NCI-H187 treated with DMSO at 0.1 percent for 48 hours (cell line): ENCODE data around the gene BRSK2.

Source experiments
- DNase-seq: peaks from one replicate; lab custom pipeline; 2025; lab: John Stamatoyannopoulos, UW

BRSK2 gene

DNA sequence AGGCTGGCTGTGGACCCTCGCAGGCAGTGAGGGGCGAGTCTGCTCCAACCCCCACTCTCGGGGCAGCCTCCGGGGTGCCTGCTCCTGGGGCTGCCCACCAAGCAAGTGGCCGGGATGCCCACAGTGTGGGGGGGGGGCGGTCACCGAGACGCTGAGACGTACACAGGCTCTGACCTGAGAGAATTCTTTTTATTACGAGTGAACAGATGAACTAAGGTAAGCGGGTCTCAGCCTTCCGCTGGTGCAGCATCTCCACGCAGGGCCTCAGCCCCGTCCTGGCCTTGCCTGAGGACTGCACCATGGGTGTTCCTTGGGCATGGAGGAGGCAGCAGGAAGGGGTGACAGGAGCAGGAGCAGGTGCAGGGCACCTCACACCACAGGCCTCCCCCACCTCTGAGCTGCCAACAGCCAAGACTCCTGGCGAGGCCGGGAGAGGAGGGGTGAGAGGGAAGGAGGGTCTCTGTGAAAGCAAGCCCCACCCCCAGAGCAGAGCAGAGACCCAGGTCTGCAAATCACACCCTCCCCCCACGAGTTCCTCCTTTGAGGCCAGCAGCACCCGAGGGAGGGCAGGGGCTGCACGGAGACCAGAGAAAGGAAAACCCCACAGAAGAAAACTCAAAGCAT, 79.7 kb downstream of the BRSK2 start:
- DNase-seq, result no peak

DNA sequence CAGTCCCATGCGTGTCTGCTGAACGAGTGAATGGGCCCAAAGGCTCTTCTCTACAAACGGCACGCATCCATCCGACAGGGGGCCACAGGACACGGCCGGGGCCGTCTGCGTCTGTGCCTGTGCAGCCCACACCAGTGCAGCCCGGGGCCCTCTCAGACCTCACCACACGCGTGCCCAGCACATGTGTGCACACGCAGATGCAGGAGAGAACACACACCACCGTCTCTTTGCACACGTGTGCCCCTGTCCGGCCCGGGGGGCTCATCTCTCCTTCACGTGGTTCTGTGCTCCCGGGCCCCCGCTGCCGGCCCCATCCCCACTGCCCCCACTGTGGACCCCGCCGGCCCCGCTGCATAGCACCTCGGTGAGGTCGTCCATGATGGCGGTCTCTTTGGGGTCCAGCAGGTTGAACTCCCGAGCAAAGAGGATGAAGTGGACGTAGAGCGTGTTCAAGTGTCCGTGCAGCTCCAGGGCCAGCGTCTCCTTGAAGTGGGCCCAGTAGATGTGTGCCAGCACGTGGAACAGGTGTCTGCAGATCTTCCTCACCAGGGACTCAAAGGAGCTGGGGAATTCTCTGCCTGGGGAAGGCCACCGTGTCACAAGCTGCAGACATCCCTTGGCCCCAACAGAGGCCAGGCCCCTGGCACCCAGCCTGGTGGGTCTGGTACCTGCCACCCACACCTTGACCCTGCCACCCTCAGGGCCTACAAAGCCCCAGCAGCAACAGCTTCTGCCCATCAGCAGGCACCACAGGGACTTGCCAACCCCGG, 80.4 kb downstream of the BRSK2 start:
- DNase-seq, result no peak

DNA sequence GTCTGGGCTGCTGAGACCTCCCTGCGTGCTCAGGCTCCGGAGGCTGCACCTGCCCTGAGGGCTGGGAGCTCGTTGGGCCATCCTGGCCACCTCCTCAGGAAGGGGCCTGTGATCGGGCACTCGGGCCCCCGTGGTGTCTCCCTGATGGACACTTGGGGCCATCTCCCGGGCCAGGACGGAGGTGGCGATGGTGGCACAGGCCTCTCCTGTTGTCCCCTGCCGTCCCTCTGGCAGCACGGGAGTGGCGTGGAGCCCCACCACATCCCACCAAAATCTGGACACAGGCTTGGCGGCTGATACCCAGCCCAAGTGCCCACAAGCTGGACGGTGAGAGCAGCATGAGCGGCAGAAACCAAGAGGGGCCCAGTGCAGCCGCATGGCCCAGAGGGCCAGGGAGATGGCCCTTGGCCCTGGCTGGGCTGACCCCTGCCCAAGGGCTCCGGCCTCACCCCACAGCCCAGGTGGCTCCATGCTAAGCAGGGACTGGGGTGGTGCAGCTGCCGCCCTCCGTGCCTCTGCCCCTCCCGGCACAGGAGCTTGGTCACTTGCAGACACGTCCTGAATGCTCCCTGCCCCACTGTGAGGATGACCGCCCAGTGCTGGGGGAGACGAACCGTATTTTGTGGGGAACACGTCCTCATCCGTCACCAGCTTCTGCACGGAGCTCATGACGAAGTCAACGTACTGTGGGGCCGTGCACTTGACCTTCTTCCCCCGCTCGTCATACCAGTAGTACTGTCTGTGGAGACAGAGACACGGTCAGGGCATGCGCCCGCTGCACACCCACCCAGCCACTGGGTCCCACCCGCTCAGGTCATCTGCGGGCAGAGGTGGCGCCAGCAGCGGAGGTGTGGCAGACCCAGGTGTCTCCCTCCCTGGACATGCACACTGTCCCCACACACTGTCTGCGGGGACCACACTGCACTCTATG, 81.2 kb downstream of the BRSK2 start:
- no peak for DNase-seq

DNA sequence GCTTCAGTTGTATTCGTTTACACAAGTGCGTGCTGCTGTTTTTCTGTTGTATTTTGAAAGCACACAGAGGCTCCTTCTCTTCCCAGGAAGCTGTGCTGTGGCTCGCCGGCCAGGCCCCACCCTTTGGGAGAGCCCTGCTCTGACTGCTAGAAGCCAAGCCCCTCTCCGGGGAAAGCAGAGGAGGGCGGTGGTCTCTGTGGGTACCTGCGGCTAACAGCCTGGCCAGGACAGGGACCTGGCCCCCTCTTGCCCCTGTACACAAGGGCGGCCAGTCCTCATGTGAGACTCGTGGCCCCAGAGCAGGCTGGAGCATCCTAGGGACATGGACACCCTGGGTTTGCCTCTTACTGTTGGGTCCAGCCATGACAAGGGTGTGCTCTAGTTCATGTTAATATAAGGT, 82.0 kb downstream of the BRSK2 start:
- no peak for DNase-seq

DNA sequence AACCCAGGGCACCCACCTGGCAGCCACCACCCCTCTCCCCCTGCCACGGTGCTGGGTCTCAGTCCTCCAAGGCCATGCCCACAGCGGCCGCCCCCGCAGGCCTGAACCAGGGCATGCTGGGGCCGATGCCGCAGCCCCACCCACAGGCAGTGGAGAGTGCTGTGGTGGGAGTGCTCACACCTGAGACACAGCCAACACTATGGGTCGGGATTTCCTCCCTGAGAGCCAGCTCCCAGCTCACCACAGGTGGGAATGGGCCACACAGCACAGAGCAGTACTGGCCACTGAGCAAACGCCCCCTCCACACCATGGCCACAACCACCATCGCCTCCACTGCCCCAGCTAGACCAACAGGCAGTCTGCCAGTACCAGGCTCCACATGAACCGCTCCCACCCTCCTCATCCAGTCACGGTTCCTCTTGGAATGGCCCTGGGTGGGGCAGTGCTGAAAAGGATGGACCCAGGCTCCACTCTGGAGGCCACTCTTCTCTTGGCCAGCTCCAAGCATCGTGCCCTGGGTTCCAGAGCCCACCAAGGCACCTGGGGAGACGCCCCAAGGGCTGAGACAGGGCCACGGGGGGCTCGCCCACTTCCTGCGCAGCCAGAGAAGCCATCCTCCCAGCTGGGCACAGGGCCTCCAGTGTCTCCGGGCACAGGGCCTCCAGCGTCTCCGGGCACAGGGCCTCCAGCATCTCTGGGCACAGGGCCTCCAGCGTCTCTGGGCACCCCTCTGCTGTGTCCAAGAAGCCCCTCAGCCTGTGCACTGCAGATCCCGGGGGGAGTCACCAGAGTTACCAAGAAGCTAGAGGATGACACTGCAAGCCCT, 82.7 kb downstream of the BRSK2 start:
- DNase-seq, result no peak

DNA sequence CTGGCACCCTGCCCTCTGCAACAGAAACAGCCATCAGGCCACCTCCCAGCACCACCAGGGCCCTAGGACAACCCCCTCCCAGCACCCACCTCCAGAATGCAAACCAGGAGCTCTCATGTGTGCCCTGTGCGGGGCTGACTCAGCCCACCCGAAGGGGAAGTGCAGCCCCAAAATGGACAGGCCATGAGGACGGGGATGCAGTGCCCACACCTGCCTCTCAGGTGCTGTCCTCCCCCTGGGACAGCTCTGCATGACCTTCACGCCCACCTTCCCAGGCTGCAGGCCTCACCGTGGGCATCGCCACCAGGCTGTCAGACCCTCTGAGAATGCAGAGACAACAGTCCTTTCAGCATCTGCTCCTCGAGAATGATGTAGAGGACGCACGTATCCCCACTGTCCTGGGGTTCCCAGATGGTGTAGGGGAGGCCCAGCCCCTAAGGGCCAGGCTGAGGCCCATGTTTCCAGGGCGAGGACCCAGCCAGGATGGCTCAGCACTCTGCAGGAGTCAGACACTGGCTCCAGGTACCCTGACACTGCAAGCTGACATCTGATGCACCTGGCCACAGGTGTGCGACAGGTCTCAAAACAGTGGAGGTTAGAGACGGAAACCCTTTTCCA, 83.4 kb downstream of the BRSK2 start:
- DNase-seq, result no peak

DNA sequence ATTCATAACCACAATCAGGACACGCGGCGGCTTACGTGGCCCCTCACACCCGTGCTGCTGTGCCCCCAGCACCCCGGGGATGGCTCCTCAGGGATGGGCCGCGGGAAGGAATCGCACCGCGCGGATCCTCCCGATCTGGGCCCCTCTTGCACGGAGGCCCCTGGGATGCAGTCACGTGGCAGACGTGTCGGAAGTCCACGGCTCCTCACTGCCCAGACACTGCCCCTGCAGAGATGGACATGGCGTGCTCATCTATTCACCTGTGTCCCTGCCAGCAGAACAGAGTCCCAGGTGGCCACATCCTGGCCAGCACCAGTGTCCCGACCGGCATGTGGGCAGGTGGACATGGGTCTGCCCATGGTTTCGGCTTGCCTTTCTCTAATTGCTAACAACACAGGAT, 84.1 kb downstream of the BRSK2 start:
- no peak for DNase-seq

DNA sequence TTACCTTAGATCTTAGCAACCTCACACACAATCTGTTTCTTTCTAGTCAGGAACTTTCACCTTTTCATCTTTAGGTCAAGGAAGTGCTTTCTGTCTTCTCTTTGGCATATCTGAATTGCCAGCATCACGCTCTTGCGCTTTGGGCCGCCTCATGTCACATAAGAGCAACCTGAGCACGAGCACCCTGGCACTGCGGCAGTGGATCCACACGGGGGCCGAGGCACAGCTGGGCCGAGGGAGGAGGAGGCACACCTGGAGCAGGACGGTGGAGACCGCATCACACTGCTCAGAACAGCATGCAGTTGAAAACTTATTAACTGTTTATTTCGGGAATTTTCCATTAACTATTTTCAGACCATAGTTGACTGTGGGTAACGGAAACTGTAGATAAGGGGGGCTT, 86.1 kb downstream of the BRSK2 start:
- no peak for DNase-seq

DNA sequence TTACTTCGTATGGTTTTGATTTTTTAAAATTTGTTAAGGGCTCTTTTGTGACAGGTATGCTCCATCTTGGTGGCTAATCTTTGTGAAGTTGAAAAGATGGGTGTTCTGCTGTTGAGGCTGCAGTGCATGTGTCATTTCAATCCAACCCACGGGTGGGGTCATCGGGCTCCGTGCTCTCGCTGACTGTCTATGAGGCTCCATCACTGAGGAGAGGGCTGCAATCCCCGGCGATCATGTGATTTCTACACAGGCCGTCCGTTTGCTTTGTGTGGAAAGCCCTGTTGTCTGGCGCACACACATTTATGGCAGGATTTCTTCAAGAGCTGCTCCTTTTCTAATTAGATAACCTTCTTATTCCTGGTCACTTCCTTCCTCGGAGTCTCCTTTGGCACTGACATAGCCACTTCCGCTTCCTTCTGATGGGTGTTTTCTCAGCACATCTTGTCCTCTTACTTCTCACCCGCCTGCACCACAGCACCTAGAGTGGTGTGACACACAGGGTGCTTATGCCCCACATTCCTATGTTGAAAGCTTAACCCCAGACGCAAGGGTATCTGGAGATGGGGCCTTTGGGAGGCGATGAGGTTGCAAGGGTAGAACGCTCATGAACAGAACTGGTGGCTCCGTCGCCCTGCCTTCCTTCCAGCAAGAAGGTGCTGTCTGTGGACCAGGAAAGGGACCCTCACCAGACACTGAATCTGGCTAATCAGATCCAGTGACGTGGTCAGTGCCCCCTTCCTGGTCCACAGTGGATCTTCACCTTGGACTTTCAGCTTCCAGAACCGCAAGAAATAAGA, 87.4 kb downstream of the BRSK2 start:
- DNase-seq, result no peak

DNA sequence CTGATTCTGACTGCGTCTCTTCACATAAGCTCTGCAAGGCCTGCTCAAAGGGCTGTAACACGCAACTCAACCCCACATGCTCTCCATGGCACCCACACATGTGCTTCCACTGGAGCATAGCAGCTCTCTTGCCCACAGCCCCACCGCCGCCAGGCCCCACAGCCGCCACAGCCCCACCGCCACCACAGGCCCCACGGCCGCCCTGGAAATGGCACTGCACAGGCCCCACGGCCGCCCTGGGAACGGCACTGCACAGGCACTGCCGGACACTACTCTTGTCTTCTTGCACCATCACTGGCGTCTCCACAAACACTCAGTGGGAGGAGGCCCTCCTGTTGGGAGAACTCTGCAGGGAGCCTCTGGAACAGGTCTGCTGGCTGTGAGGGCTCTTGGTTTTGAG, 88.3 kb downstream of the BRSK2 start:
- no peak for DNase-seq

DNA sequence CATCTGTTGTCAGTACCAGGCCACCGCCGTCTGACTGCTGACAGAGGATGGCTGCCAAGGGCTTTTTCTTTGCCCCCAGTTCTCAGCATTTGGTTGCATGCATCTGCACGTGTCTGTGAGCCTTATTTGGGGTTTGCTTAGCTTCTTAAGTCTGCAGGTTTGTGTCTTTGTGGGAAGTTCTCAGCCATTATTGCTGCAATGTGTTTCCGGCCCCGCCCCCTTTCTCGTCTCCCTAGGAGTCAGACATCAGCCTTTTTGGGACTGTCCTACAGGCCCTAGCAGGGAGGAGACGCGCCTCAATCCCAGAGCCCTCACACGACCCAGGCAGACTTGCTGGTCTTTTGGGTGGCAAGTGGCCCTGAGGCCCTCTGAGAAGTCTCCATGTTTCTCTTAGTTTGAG, 88.8 kb downstream of the BRSK2 start:
- no peak for DNase-seq

DNA sequence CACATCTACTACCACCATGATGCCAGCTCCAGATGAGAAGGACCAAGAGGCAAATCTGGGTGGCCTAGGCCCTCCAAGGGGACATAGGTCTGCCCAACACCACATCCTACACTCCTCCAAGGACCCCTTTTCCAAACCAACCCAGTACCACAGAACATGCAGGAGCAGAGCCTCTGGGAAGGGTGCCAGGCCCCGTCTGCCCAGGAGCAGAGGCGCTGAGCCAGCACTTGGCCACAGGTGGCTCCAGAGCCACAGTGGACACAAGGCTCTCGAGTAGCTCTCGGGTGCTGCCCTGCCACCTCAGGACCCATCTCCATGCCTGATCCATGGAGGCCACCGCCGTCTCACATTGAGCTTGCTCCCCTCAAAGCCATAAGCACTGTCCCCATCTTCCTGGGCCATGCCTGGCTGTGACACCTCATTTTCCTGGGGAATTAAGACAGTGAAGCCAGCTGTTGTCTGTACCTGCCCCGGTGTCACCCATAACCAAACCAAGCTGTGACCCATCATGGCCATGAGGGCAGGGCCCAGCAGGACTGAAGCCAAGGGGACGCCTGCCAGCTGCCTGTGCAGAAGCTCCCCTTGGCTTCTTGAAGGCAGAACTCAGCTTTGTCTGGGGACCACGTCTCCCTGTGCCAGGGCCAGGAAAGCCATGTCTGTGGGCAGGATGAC, 89.4 kb downstream of the BRSK2 start:
- DNase-seq, result no peak

DNA sequence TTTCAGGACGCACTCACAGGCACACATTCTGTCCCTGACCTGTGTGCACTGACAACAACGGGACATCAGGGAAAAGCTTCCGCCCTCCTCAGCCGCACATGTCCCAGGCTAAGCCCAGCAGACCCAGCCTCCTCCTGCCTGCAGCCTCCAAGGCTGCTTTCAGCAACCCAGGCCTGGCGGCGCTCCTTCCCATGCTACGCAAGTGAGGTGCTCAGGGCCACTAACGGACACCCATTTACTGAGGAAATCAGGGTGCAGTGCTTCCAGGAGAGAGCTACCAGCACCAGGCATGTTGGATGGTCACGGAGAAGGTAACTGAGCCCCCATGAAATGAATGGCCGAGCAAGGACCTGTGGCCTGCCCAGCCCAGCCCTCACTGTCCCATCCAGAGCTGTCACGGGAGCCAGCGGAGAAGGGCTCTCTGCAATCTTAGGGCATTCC, 90.0 kb downstream of the BRSK2 start:
- no peak for DNase-seq

DNA sequence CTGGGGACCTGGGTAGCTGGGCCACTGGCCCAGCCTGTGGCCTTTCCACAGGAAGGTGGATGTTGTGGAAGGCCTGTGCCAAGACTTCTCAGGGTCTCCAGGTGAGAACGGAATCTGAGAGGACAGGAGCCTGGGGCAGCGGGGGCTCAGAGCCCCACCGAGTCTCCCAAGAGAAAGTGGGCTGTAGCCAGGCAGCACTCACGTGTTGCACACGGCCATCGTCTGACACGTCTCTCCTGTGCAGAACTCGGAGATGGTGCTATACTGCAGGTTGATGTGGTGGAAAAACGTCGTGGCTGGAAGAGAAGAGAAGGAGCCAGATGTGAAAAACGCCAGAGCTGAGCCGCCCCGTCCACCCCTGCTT, 90.4 kb downstream of the BRSK2 start:
- no peak for DNase-seq

DNA sequence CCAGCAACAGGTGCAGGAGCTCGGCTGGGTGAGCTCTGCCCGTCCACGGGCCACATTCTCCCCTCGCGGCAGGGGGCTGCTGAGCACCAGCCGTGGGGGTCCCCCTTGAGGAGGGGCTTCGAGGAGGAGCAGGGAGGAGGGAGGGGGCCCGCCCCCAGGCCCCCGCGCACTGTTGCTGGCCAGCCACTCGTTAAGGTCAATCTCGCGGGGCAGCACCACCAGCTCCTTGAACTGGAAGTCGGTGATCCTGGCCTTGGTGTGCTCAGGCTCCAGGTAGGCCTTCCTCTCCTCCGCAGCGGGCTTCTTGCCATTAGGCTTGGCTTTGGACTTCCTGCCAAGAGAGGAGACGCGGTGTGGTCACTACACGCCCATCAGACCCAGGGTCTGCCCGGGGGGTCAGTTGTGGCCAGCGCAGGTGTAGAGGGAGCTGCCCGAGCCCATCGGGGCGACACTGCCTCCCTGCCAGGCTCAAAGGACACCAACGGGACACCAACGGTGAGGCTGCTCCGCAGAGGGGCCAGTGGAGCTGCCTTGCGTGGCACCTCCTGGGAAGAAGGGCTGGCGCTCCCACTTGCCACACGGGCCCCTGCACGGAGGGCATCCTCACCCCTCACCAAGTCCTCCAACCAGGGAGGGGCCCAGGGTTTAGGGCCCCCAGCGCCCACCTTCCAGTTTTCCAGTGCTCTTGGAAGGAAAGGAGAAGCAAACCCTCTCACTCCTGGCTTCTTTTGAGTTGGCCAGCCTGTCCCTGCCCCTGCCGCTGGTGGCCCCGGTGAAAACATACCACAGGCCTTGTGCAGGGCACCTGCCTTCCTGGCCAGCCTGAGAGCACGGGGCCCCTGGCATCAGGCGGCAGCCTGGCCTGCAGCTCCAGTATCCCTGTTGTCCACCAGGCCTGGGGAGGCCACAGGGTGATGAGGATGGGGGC, 91.1 kb downstream of the BRSK2 start:
- no peak for DNase-seq

DNA sequence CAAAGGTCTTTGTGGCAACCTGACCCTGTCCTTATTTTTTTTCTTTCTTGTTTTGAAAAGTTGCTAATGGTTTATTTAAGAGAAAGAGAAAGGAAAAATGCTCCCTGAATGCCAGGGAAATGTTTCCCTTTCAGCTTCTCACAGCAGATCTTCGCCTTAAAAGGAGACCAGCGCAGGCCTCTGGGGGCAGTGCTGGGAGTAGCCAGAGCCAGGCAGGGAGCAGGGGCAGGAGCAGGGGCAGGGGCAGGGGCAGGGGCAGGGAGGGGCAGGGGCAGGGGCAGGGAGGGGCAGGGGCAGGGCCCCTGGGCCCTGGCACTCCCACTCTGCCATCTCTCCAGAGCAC, 91.7 kb downstream of the BRSK2 start:
- DNase-seq, result no peak

DNA sequence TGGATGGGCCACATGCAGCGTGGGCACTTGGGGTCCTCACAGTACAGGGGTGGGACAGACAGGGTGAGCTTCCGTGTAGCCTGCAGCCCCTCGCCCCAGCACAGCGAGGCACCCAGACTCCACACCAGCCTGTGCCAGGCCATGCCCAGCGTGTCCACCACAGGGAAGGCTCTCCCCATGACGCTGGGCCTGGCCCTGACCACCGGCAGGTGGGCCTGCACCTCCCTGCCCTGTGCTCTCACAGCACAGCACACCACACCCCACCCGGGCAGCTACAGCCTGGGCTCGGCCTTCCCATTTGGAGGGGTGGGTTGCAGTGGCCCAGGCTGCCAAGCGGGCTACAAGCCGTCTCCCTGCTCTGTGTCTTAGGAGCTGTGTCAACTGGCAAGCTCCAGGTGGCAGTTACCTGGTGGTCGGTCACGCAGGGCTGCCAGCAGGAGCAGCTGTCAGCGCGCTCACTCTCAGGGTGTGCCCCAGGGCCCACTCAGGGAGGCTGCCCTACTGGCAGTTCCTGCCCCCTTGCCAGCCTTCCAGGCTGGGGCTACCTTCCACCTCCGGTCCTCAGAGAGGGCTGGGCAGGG, 92.2 kb downstream of the BRSK2 start:
- DNase-seq, result no peak

DNA sequence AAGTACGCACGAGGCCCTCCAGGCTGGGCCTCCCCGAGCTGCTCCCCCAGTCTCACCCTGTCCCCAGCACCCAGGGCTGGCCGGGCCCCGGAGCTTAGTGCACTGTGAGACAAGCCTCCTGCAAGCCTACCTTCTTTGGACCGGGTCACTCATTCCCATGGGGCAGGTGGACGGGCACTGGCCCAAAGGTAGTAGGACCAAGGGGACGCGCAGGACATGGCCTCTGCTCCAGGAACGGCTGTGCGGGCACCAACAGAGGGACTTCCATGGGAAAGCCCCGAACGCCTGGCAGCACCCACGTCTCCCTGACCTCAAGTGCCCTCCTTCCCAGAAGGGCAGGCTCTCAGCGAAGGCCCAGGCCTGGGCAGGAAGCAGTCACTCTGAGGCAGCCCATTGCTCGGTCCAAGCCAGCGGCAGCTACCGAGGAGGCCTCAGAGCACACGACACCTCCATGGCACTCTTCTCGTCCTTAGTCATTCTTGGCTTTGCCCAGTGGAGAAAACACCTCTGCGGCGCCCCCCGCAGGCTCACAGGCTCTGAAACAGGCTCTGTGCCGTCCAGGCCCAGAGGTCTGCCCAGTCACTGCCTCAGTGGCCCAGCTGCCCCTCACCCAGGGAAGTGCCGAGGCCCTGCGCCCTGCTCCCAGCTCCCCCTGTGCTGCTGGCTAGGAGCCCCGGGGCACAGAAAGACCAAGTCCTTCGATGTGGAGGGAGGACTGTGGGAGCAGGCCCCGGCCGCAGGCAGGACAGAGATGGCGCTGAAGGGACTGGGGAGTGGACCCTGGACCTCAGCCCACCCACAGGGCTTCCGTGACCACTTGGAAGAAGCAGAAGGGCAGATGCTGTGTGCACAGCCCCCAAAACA, 93.1 kb downstream of the BRSK2 start:
- no peak for DNase-seq
